Ovary (tissue), 3 donors: ENCODE results near the gene PALLD.

Source experiments
- CTCF ChIP-seq, 3 donors: fragments of 450-650 bp in 2 of 3; fragments of 200-600 bp in 1 of 3; IDR thresholded peaks; one replicate each; pipeline versions ENCODE4 v1.5.1 to v1.8.0; 2016 to 2022; ENCODE audit warnings: antibody characterized with exemption in 3 of 3, mild to moderate bottlenecking in 1 of 3
- POLR2A ChIP-seq: fragments of 450-650 bp; IDR thresholded peaks from one replicate; pipeline ENCODE4 v1.6.1; 2017; ENCODE audit warnings: antibody characterized with exemption, mild to moderate bottlenecking, moderate library complexity
- donor health status: DM: no; HTN: no; CAD: no.

GRCh38 chr4:168667921-168668320, 171.1 kb downstream of the PALLD start:
- TF ChIP-seq CTCF (IDR thresholded peaks at IDR 0.05) (no peak), POLR2A (no peak)
